ENCODE results near the gene ZNF827.

The ZNF827 gene

GRCh38 chr4:145770124-145770523 lies 168.5 kb downstream of the ZNF827 start:
- H3K36me3 Mint-ChIP-seq (ENCODE audit: low read depth) = peaks cover 75% of the 10 kb centered on the region

GRCh38 chr4:145769450-145770037 lies 169.1 kb downstream of the ZNF827 start:
- H3K4me1 Mint-ChIP-seq = no peaks in the 10 kb centered on the region
- H3K36me3 Mint-ChIP-seq (ENCODE audit: low read depth) = peaks cover 76% of the 10 kb centered on the region
- no peak for DNase-seq
- peaks cover 11% of the 10 kb centered on the region for H3K9me3 Mint-ChIP-seq
- peak overlapping the region; percentile 89 for H3K27ac Mint-ChIP-seq
- TF ChIP-seq CTCF (IDR thresholded peaks at IDR 0.05) = no peak
- no peaks in the 10 kb centered on the region for H3K27me3 Mint-ChIP-seq (ENCODE audit: low read depth, poor library complexity)
- no peak overlapping the region for H3K4me3 Mint-ChIP-seq

More at GRCh38 chr4:145770124-145770523, 168.5 kb downstream of the ZNF827 start:
- no peak overlapping the region for H3K4me3 Mint-ChIP-seq
- no peaks in the 10 kb centered on the region for H3K27me3 Mint-ChIP-seq (ENCODE audit: low read depth, poor library complexity)
- no peak for TF ChIP-seq CTCF (IDR thresholded peaks at IDR 0.05)
- DNase-seq = no peak
- no peaks in the 10 kb centered on the region for H3K4me1 Mint-ChIP-seq
- no peak overlapping the region for H3K27ac Mint-ChIP-seq
- H3K9me3 Mint-ChIP-seq = peaks cover 11% of the 10 kb centered on the region

DNA sequence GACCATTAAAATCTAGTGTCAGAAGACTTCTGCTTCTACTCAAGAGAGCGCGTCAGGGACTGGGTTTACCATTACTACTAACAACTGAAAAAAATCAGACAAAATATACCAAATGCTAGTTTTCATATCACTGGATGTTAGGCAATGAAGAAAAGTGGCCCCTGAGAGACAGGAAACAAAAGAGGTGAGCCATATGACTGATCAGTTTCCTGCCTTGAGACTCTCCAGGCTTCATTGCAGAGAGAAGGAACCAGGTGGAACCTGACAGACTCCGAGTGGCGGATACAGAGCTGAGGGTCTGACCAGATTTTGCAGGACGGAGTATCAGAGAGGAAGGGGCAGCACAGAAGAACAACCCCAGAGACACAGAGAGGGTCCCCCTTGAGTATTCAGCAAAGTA lies 172.3 kb downstream of the ZNF827 start:
- Mint-ChIP-seq H3K27me3 (ENCODE audit: low read depth, poor library complexity) (no peaks in the 10 kb centered on the region), H3K9me3 (peaks cover 11% of the 10 kb centered on the region), H3K27ac (peak overlapping the region; percentile 41), H3K4me1 (no peaks in the 10 kb centered on the region), H3K36me3 (ENCODE audit: low read depth) (peaks cover 80% of the 10 kb centered on the region), H3K4me3 (no peak overlapping the region)
- TF ChIP-seq CTCF (IDR thresholded peaks at IDR 0.05) = no peak
- DNase-seq = no peak

DNA sequence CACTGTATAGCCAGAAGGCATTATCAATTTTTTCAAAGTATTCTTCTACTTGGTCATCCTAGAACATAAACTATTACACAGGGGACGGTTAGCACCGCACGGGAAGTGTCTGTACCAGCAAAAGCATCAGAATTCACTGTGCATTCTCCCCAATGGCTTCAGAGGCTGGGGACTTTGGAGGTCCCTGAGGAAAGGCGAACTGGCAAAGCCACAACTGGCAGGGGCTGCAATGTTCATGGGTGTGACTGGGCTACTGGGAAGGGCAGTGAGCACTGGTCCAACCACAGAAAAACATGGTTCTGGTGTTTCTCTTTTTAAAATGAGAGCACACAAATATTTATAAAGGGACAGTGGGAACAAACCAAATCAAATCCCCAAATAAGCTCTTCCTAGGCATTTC lies 175.2 kb downstream of the ZNF827 start:
- H3K36me3 Mint-ChIP-seq (ENCODE audit: low read depth) = peaks cover 94% of the 10 kb centered on the region
- H3K27ac Mint-ChIP-seq = peak overlapping the region; percentile 2

GRCh38 chr4:145762719-145763118 lies 175.9 kb downstream of the ZNF827 start:
- peaks cover 91% of the 10 kb centered on the region for H3K36me3 Mint-ChIP-seq (ENCODE audit: low read depth)

More for the DNA sequence above, 175.2 kb downstream of the ZNF827 start:
- Mint-ChIP-seq H3K4me1 (peaks cover 12% of the 10 kb centered on the region), H3K9me3 (peaks cover 11% of the 10 kb centered on the region), H3K4me3 (no peak overlapping the region), H3K27me3 (ENCODE audit: low read depth, poor library complexity) (no peaks in the 10 kb centered on the region)
- no peak for DNase-seq
- TF ChIP-seq CTCF (IDR thresholded peaks at IDR 0.05) = no peak

More at GRCh38 chr4:145762719-145763118, 175.9 kb downstream of the ZNF827 start:
- Mint-ChIP-seq H3K27me3 (ENCODE audit: low read depth, poor library complexity) (no peaks in the 10 kb centered on the region), H3K4me3 (no peak overlapping the region), H3K27ac (no peak overlapping the region), H3K4me1 (peaks cover 12% of the 10 kb centered on the region), H3K9me3 (peaks cover 11% of the 10 kb centered on the region)
- no peak for DNase-seq
- TF ChIP-seq CTCF (IDR thresholded peaks at IDR 0.05) = no peak
